Measurements from ENCODE around the gene ARID1A.
A peak's percentile ranks its signal among the peaks of the same experiment; 100 is the strongest.

DNA sequence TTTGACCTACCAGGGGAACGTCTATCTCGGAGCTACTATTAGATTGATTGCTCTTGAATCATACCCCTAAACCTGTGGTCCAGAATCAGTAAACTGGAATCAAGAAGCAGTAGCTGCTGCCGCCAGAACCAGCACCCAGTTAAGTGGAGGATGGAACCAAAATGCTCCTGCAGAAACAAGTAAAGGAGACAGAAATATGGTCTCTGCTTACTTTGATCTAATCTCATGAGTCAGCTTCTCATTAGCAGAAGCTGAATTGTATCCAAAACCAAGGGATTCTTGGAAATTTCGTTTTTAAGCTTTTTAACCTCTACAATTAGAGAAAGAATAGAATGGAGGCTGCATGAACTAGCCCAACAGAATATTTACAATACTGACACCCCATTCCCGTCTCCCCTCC, 49.4 kb downstream of the ARID1A start:
- TF ChIP-seq, protein P1, sequence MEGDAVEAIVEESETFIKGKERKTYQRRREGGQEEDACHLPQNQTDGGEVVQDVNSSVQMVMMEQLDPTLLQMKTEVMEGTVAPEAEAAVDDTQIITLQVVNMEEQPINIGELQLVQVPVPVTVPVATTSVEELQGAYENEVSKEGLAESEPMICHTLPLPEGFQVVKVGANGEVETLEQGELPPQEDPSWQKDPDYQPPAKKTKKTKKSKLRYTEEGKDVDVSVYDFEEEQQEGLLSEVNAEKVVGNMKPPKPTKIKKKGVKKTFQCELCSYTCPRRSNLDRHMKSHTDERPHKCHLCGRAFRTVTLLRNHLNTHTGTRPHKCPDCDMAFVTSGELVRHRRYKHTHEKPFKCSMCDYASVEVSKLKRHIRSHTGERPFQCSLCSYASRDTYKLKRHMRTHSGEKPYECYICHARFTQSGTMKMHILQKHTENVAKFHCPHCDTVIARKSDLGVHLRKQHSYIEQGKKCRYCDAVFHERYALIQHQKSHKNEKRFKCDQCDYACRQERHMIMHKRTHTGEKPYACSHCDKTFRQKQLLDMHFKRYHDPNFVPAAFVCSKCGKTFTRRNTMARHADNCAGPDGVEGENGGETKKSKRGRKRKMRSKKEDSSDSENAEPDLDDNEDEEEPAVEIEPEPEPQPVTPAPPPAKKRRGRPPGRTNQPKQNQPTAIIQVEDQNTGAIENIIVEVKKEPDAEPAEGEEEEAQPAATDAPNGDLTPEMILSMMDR (conservative IDR thresholded peaks at IDR 0.05; ENCODE audit: low read depth, low read length): no peak
- TF ChIP-seq RAD21 (IDR thresholded peaks at IDR 0.05; ENCODE audit: low read length): no peak
- TF ChIP-seq CHD1 (IDR thresholded peaks at IDR 0.05; ENCODE audit: low read depth, low read length): no peak
- TF ChIP-seq, protein P2, sequence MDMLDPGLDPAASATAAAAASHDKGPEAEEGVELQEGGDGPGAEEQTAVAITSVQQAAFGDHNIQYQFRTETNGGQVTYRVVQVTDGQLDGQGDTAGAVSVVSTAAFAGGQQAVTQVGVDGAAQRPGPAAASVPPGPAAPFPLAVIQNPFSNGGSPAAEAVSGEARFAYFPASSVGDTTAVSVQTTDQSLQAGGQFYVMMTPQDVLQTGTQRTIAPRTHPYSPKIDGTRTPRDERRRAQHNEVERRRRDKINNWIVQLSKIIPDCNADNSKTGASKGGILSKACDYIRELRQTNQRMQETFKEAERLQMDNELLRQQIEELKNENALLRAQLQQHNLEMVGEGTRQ (IDR thresholded peaks at IDR 0.05; ENCODE audit: low read depth, low read length): no peak
- TF ChIP-seq POLR2A (IDR thresholded peaks at IDR 0.05; ENCODE audit: low read depth, low read length): no peak
- TF ChIP-seq BHLHE40 (IDR thresholded peaks at IDR 0.05; ENCODE audit: low read depth, low read length): no peak
- peak; percentile 47 for TF ChIP-seq MAFK (IDR thresholded peaks at IDR 0.05; ENCODE audit: low read depth, low read length)
- no peak for TF ChIP-seq SMC3 (IDR thresholded peaks at IDR 0.05; ENCODE audit: low read depth, low read length)
- TF ChIP-seq CEBPB (IDR thresholded peaks at IDR 0.05; ENCODE audit: low read depth, low read length): no peak
- no peak for TF ChIP-seq RCOR1 (IDR thresholded peaks at IDR 0.05; ENCODE audit: insufficient replicate concordance, low read length)
- no peak for TF ChIP-seq MAZ (IDR thresholded peaks at IDR 0.05; ENCODE audit: borderline replicate concordance, low read depth, low read length)
- TF ChIP-seq, protein P3, sequence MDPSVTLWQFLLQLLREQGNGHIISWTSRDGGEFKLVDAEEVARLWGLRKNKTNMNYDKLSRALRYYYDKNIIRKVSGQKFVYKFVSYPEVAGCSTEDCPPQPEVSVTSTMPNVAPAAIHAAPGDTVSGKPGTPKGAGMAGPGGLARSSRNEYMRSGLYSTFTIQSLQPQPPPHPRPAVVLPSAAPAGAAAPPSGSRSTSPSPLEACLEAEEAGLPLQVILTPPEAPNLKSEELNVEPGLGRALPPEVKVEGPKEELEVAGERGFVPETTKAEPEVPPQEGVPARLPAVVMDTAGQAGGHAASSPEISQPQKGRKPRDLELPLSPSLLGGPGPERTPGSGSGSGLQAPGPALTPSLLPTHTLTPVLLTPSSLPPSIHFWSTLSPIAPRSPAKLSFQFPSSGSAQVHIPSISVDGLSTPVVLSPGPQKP (IDR thresholded peaks at IDR 0.05; ENCODE audit: borderline replicate concordance, low read depth, low read length): no peak
- TF ChIP-seq FOS (IDR thresholded peaks at IDR 0.05; ENCODE audit: low read depth, low read length): no peak
